ENCODE results near the gene USP47.

The USP47 gene

GRCh38 chr11:11847082-11847481 is 5.3 kb downstream of the USP47 start:
- Histone ChIP-seq H3K4me1 (ENCODE audit: control insufficient read depth, insufficient read depth, low read length, unreplicated experiment) (peaks cover 50% of the 10 kb centered on the region), H3K4me3 (ENCODE audit: low read depth, low read length) (no peak overlapping the region), H2AFZ (ENCODE audit: low read length, unreplicated experiment) (no peak overlapping the region), H3K79me2 (ENCODE audit: control insufficient read depth, insufficient read depth, low read length, unreplicated experiment) (peaks cover 99% of the 10 kb centered on the region), H3K27ac (ENCODE audit: low read depth, low read length) (no peak overlapping the region), H3K36me3 (ENCODE audit: insufficient read depth, low read length) (no peaks in the 10 kb centered on the region), H3K27me3 (ENCODE audit: insufficient read depth, low read length) (no peaks in the 10 kb centered on the region)

DNA sequence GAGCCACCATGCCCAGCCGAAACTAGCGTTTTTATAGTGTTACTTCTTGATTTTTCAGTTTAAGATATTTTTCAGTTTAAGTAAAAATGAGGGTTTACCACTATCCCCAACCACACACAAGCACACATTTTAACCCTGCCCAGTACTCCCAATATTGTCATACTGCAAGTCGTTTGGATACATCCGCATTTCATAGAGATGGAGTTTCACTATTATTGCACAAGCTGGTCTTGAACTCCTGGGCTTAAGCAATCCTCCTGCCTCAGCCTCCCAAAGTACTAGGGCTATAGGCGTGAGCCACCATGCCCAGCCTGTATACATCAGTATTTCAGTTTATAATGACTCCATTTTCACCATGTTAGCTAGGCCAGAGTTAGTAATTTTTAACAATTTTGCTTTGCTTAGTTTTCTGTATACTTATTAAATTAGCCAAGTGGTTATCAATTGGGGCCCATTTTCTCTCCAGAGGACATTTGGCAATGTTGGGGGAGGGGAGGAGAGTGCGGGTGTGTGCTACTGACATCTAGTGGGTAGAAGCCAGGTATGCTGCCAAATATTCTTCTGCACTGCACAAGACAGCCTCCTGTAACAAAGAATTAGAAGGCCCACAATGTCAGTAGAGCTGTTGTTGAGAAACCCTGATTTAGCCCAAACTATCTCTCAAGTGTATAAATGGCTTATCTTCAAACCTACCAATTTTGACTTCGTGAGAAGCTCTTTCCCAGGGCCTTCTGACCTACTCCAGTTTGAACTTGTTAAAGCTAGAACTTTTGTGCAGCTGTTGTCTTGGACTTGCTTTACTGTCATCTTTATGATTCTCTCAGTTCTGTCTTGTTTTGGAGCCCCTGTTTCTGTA is 7.3 kb downstream of the USP47 start:
- Histone ChIP-seq H3K27me3 (ENCODE audit: insufficient read depth, low read length) (no peaks in the 10 kb centered on the region), H3K27ac (ENCODE audit: low read depth, low read length) (peak overlapping the region; percentile 16), H3K79me2 (ENCODE audit: control insufficient read depth, insufficient read depth, low read length, unreplicated experiment) (peaks cover 95% of the 10 kb centered on the region), H3K36me3 (ENCODE audit: insufficient read depth, low read length) (no peaks in the 10 kb centered on the region), H3K4me3 (ENCODE audit: low read depth, low read length) (peak overlapping the region; percentile 24; the same call in 1 of the 2 replicates), H3K4me1 (ENCODE audit: control insufficient read depth, insufficient read depth, low read length, unreplicated experiment) (peaks cover 44% of the 10 kb centered on the region), H2AFZ (ENCODE audit: low read length, unreplicated experiment) (no peak overlapping the region)

DNA sequence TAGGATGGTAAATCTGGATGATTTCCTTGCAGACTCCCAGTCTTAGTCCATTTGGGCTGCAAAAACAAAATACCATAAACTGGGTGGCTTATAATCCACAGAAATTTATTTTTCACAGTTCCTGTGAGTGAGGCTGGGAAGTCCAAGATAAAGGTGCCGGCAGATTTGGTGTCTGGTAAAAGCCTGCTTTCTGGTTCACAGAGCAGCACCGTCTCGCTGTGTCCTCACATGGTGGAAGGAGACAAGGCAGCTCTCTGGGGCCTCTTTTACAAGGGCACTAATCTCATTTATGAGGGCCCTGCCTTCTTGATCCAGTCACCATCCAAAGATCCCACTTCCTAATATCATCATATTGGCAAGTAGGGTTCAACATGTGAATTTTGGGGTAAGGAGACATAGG is 8.9 kb downstream of the USP47 start:
- Histone ChIP-seq H3K36me3 (ENCODE audit: insufficient read depth, low read length) (no peaks in the 10 kb centered on the region), H3K79me2 (ENCODE audit: control insufficient read depth, insufficient read depth, low read length, unreplicated experiment) (peaks cover 92% of the 10 kb centered on the region), H3K27ac (ENCODE audit: low read depth, low read length) (no peak overlapping the region)

DNA sequence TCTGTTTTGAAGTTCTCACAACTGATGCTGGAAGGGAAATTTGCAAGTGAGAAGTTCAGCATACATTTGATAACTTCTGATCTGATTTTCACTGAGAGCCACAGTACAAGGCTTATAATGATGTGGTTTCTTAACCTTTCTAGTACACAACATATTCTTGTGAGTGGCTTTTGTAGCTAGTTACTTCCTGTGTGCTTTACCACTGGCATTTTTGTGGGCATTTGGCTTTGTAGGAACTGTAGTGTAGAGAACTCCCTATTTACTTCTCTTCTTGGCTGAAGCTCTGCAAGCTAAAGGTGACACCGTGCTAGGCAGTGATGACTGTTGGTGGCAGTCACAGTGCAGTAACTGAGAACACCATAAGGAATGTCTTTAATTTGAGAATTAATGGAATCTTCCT is 14.9 kb downstream of the USP47 start:
- Histone ChIP-seq H3K27ac (ENCODE audit: low read depth, low read length) (no peak overlapping the region), H3K79me2 (ENCODE audit: control insufficient read depth, insufficient read depth, low read length, unreplicated experiment) (peaks cover 86% of the 10 kb centered on the region), H3K4me3 (ENCODE audit: low read depth, low read length) (no peak overlapping the region), H3K27me3 (ENCODE audit: insufficient read depth, low read length) (no peaks in the 10 kb centered on the region), H2AFZ (ENCODE audit: low read length, unreplicated experiment) (no peak overlapping the region), H3K36me3 (ENCODE audit: insufficient read depth, low read length) (no peaks in the 10 kb centered on the region), H3K4me1 (ENCODE audit: control insufficient read depth, insufficient read depth, low read length, unreplicated experiment) (peaks cover 15% of the 10 kb centered on the region)

More for the DNA sequence above, 8.9 kb downstream of the USP47 start:
- Histone ChIP-seq H3K4me1 (ENCODE audit: control insufficient read depth, insufficient read depth, low read length, unreplicated experiment) (peaks cover 29% of the 10 kb centered on the region), H2AFZ (ENCODE audit: low read length, unreplicated experiment) (no peak overlapping the region), H3K27me3 (ENCODE audit: insufficient read depth, low read length) (no peaks in the 10 kb centered on the region), H3K4me3 (ENCODE audit: low read depth, low read length) (no peak overlapping the region)

DNA sequence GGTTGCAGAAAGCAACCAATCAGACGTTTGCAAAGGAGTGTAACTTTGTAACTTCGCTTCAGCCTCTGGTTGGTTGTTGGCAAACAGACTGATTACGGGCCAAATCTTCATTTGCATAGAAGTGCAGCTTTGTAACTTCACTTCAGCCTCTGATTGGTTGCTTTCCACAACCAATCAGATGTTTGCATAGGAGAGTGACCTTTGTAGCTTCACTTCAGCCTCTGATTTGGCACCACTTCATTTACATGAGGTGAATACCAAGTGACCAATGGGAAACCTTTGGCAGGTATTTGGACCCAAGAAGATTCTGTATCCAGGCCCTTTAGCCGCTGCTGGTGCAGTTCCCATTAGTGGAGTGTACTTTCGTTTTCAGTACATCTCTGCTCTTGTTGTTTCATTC is 16.0 kb downstream of the USP47 start:
- no peaks in the 10 kb centered on the region for H3K27me3 ChIP-seq (ENCODE audit: insufficient read depth, low read length)

DNA sequence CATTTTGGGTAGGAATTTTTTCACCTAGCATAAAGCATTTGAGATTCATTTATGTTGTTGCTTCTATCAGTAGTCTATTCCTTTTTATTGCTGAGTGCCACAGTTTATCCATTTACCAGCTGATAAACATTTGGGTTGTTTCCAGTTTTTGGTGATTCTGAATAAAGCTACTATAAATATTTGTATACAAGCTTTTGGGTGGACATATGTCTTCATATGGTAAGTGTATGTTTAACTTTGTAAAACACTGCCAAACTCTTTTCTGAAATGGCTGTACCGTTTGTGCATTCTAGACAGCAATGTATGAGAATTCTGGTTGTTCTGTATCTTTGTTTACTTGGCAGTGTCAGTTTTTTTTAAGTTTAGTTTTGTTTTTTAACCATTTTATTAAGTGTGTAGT is 16.9 kb downstream of the USP47 start:
- Histone ChIP-seq H3K27ac (ENCODE audit: low read depth, low read length) (no peak overlapping the region), H3K4me3 (ENCODE audit: low read depth, low read length) (no peak overlapping the region), H3K27me3 (ENCODE audit: insufficient read depth, low read length) (no peaks in the 10 kb centered on the region), H3K4me1 (ENCODE audit: control insufficient read depth, insufficient read depth, low read length, unreplicated experiment) (peaks cover 15% of the 10 kb centered on the region), H3K36me3 (ENCODE audit: insufficient read depth, low read length) (no peaks in the 10 kb centered on the region), H3K79me2 (ENCODE audit: control insufficient read depth, insufficient read depth, low read length, unreplicated experiment) (peaks cover 85% of the 10 kb centered on the region), H2AFZ (ENCODE audit: low read length, unreplicated experiment) (no peak overlapping the region)

More for the DNA sequence above, 16.0 kb downstream of the USP47 start:
- Histone ChIP-seq H3K36me3 (ENCODE audit: insufficient read depth, low read length) (no peaks in the 10 kb centered on the region), H3K4me1 (ENCODE audit: control insufficient read depth, insufficient read depth, low read length, unreplicated experiment) (peaks cover 15% of the 10 kb centered on the region), H3K4me3 (ENCODE audit: low read depth, low read length) (peak overlapping the region; percentile 19; the same call in 1 of the 2 replicates), H2AFZ (ENCODE audit: low read length, unreplicated experiment) (no peak overlapping the region), H3K27ac (ENCODE audit: low read depth, low read length) (no peak overlapping the region), H3K79me2 (ENCODE audit: control insufficient read depth, insufficient read depth, low read length, unreplicated experiment) (peaks cover 86% of the 10 kb centered on the region)

DNA sequence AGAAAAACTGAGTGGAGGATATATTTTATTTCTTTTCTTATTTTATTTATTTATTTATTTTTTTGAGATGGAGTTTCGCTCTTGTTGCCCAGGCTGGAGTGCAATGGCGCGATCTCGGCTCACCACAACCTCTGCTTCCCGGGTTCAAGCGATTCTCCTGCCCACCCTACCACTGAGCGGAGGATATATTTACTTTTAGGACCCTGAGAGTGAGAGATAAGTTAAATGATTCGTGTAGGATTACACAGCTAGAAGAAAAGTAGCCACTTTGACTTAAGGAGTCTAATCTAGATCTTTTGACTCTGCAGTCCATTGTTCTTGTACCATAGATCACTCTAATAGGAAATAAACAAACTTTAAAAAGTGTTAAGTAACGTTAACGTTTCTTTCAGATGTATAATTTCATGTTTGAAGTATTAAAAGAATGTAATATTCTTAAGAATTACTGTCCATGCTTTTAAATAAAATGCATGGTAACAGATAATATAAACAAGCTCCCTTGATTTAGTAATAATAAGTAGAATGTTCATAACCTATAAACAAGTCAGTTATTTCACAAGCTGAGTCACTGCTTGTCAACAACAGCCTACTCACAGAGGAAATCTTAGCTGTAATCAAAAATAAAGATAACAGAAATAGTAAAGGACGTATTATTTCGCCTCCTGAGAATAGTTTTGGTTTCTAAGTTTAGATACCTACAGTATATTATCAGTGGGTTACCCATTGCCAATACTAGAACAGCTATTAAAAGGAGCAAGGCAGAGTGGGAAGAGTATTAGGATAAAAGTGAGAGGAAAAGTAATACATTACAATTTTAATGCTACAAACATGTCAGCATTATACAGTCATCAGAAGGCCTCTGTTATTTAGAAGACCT is 18.6 kb downstream of the USP47 start:
- Histone ChIP-seq H3K79me2 (ENCODE audit: control insufficient read depth, insufficient read depth, low read length, unreplicated experiment) (peaks cover 89% of the 10 kb centered on the region), H3K36me3 (ENCODE audit: insufficient read depth, low read length) (no peaks in the 10 kb centered on the region), H3K27me3 (ENCODE audit: insufficient read depth, low read length) (no peaks in the 10 kb centered on the region), H3K27ac (ENCODE audit: low read depth, low read length) (peak overlapping the region; percentile 42; the same call in 1 of the 2 replicates), H3K4me3 (ENCODE audit: low read depth, low read length) (no peak overlapping the region), H3K4me1 (ENCODE audit: control insufficient read depth, insufficient read depth, low read length, unreplicated experiment) (peaks cover 15% of the 10 kb centered on the region), H2AFZ (ENCODE audit: low read length, unreplicated experiment) (no peak overlapping the region)

DNA sequence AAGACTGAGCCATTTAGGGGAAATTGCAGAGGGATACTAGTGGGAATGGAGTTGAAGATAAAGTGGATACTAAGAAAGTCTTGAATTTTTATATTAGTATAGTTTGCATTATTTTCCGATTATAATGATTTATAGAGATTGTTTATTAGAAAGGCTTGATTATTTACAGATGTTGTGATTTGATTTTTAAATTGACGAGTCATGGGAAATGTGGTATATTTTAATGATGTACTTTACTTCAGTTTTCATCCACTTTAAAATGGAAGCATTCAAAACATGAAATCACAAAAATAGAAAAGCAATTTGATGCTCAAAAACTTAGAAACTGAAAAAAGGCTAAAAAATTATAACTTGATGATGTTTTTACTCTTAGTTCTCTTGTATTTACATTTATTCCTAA is 21.2 kb downstream of the USP47 start:
- H3K27ac ChIP-seq (ENCODE audit: low read depth, low read length), result no peak overlapping the region
- H3K36me3 ChIP-seq (ENCODE audit: insufficient read depth, low read length), result 0 out of 2 replicates have a peak, but pooled peaks cover 4% of the 10 kb centered on the region
- H2AFZ ChIP-seq (ENCODE audit: low read length, unreplicated experiment), result no peak overlapping the region
- no peak overlapping the region for H3K4me3 ChIP-seq (ENCODE audit: low read depth, low read length)
- H3K4me1 ChIP-seq (ENCODE audit: control insufficient read depth, insufficient read depth, low read length, unreplicated experiment), result peaks cover 10% of the 10 kb centered on the region
- H3K27me3 ChIP-seq (ENCODE audit: insufficient read depth, low read length), result no peaks in the 10 kb centered on the region
- peaks cover 91% of the 10 kb centered on the region for H3K79me2 ChIP-seq (ENCODE audit: control insufficient read depth, insufficient read depth, low read length, unreplicated experiment)

DNA sequence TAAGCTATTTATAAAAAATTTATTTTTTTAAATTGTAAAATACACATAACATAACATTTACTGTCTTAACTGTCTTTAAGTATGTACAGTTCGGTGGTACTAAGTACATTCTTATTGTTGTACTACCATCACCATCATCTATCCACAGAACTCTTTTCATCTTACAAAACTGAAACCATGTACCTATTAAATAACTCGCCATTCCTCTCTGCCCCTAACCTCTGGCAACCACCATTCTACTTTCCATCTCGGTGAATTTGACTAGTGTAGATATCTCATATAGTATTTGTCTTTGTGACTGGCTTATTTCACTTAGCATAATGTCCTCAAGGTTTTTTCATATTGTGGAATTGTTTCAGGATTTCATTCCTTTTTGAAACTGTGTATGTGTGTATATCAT is 22.6 kb downstream of the USP47 start:
- peaks cover 7% of the 10 kb centered on the region for H3K4me1 ChIP-seq (ENCODE audit: control insufficient read depth, insufficient read depth, low read length, unreplicated experiment)
- H3K79me2 ChIP-seq (ENCODE audit: control insufficient read depth, insufficient read depth, low read length, unreplicated experiment), result peaks cover 91% of the 10 kb centered on the region
- 0 out of 2 replicates have a peak, but pooled peaks cover 4% of the 10 kb centered on the region for H3K36me3 ChIP-seq (ENCODE audit: insufficient read depth, low read length)
- H3K27ac ChIP-seq (ENCODE audit: low read depth, low read length), result no peak overlapping the region
- H2AFZ ChIP-seq (ENCODE audit: low read length, unreplicated experiment), result no peak overlapping the region
- H3K27me3 ChIP-seq (ENCODE audit: insufficient read depth, low read length), result no peaks in the 10 kb centered on the region
- H3K4me3 ChIP-seq (ENCODE audit: low read depth, low read length), result no peak overlapping the region

DNA sequence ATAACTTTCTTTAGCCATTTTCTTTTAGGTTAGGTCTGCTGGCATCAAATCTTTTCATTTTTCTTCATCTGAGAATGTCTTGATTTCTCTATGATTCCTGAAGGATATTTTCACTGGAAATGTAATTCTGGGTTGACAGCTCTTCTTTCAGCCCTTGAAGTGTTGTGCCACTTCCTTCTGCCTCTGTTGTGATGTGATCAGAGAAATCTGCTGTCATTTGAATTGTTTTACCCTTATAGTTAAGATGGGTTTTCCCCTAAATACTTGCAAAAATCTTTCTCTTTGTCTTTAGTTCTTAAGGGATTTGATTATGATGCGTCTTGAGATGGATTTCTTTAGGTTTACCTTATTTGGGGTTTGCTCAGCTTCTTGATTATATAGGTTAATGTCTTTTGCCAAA is 23.0 kb downstream of the USP47 start:
- peaks cover 7% of the 10 kb centered on the region for H3K4me1 ChIP-seq (ENCODE audit: control insufficient read depth, insufficient read depth, low read length, unreplicated experiment)
- no peak overlapping the region for H3K27ac ChIP-seq (ENCODE audit: low read depth, low read length)

More for the DNA sequence above, 23.0 kb downstream of the USP47 start:
- 0 out of 2 replicates have a peak, but pooled peaks cover 4% of the 10 kb centered on the region for H3K36me3 ChIP-seq (ENCODE audit: insufficient read depth, low read length)
- H3K27me3 ChIP-seq (ENCODE audit: insufficient read depth, low read length), result no peaks in the 10 kb centered on the region
- H2AFZ ChIP-seq (ENCODE audit: low read length, unreplicated experiment), result no peak overlapping the region
- H3K79me2 ChIP-seq (ENCODE audit: control insufficient read depth, insufficient read depth, low read length, unreplicated experiment), result peaks cover 91% of the 10 kb centered on the region
- H3K4me3 ChIP-seq (ENCODE audit: low read depth, low read length), result no peak overlapping the region

All from ACC112 (cell line).